NCI-H187 (cell line): ENCODE results near the gene MYCBP2.
"Not testable (repeated sequence)": the region's sequence is repeated elsewhere in the genome, so short reads cannot be mapped to it uniquely, and the experiment has no call there.

Experiments used
- DNase-seq, 2 experiments: peaks; one replicate each; lab custom pipeline; 2025; lab: John Stamatoyannopoulos, UW

MYCBP2 gene

GRCh38 chr13:77338961-77339401 lies 12.1 kb upstream of the MYCBP2 start:
- DNase-seq: no peak

DNA sequence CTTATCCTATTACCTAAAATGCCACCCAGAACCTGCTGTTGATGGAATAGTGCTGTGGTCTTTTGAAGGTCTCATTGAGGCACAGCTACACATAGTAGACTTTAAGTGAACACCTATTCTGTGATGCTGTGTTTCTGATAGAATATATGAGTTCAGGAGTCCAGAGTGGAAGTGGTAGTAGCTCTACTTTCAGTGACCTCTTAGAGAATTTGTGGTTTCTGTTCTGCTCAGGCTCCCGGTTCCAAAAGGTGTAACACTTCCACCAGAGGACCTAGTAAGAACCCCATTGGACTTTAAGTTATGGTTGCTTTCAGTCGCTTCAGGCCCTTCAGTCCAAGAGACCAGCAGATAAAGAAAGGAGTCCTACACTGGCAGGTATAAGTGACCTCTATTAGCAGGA lies 11.4 kb upstream of the MYCBP2 start:
- no peak for DNase-seq

DNA sequence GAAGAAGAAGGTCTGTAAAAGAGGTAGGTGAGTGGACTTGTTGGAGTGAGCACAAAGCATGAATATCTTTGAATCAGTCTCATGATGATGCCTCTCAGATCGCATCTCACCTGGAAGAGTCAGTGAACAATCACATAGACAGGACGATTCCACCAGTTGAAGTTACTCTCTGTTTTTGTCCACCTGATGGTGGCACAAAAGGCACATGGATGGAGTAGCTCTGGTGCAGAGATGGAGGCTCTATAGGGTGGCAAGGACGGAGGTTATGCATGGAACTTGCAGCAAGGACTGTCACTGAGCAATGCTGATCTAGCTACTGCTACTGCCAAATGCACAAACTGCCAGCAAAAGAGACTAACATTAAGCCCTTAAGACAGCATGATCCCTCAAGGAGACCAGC lies 10.3 kb upstream of the MYCBP2 start:
- no peak for DNase-seq

DNA sequence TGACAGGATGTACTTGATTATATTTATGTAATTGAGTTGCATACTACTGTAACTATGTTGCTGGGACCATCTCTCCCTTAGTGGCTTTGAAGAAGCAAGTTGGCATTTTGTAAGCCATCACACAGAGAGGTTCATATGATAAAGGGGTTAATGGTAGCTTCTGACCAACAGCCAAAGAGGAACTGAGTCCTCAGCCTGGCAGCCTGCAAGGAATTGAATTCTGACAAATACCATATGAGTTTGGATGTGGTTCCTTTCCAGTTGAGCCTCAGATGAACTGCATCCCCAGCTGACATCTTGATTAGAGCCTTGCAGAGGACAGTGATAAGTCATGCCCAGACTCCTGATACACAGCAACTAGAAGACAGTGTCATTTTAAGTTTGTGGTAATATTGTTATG lies 8.6 kb upstream of the MYCBP2 start:
- no peak for DNase-seq

GRCh38 chr13:77333594-77333993 lies 6.7 kb upstream of the MYCBP2 start:
- no peak for DNase-seq

DNA sequence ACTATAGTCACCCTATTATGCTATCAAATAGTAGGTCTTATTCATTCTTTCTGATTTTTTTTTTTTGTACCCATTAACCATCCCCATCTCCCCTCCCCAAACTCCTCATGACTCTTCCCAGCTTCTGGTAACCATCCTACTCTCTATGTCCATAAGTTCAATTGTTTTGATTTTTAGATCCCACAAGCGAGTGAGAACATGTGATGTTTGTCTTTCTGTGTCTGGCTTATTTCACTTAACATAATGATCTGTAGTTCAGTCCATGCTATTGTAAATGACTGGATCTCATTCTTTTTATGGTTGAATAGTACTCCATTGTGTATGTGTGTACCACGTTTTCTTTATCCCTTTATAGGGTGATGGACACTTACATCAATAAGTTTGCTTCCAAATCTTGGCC lies 4.5 kb upstream of the MYCBP2 start:
- DNase-seq: no peak

DNA sequence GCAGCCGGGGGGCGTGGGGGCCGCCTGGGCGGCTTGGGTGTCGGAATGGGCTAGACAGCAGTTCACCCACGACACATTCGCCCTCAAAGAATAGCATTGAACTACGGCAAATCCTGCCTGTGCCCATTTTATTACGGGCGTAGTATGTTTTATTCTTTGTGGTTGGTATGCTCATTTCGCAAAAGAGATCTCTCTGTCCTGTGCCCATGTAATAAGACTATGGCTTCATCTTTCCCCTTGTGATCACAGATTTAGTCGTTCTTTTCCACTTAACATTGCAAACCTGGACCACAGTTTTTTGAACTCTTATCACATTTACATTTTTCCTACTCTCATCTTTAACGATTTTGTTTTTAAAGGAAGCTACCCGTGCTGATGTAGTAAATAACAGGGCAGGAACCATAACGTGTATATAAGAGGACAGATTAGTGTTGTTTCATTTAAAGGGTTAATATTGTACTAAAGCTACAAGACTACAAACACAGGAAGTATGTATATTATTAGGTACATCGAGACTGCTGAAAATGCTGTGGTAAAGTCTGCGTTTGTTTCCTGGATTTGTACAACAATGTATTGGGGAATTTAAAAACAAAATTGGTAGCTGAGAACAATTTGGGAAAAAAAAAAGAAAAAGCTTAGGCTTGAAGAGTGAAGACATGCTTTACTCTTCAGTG lies 3.2 kb upstream of the MYCBP2 start:
- peak in 1 of 2 experiments; percentile 88 for DNase-seq

GRCh38 chr13:77329133-77329910 lies 2.4 kb upstream of the MYCBP2 start:
- DNase-seq: peak; percentile 92 to 94

GRCh38 chr13:77328819-77329132 lies 1.9 kb upstream of the MYCBP2 start:
- DNase-seq: no peak

DNA sequence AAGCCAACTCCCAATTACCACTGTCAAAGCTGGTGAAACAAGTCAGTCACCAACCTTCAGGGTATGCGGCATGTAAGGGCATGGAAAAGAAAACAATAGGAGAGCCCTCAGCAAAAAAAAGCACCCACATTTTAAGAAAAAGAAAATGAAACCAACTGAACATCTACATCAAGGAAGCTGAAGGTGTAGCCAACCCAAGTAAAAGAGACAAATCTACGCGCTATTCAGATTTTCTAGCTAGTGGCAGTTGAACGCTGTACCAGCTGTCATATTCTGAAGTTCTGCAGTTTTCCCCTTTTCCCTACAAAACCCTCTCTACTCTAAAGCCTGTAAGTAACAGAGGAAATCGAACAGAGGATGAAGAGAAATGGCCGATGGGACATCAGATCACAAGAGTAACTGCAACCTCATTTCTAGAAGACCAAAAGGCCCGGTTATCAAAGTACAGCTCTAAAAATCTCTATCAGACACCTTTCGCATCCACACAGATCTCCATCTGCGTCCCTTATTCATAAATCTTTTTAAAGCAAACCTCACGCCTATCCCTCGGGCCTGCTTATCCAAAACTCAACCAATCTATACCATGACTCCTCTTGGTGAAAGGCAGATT lies 1.4 kb downstream of the MYCBP2 start:
- DNase-seq: no peak

- DNase-seq: no peak
Measured at GRCh38 chr13:77323858-77324257, 3.0 kb downstream of the MYCBP2 start.

DNA sequence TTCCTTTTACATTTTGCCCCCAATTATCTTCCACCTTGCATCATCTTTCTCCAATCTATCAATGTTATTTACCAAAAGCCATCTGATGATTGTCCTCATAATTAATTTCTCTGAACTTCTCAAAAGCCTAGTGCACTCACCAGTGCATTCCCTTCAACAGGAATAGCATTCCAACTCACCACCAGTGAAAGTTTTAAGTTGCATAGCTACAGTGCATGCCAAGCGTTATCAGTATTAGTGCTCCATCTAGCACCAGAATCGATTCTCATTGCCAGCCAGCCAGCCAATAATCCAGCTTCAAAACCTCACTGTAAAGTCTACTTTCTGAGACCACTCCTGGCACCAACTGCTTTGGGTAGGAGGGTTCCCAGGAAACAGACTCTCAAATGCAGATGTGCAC lies 7.4 kb downstream of the MYCBP2 start:
- DNase-seq: no peak

- no peak for DNase-seq
Measured at GRCh38 chr13:77318741-77319140, 8.2 kb downstream of the MYCBP2 start.

DNA sequence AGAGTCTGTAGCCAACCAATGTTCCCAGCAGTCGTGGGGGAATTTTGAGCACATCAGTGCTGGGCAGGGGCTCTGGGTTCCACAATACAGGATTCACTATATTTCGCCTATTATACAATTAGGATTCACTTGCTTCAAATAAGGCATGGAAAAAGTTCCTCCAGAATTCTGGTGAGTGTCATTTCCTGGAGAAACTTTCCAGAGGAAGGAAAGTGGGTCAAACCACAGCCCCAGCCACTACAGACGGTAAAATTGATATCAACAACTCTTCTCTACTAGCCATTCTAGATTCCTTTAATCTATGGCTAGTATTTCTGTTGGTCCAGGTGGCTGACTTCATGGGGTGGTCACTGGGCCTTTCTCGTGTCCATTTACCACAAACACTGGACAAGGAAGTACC lies 10.5 kb downstream of the MYCBP2 start:
- DNase-seq: no peak

GRCh38 chr13:77315509-77315908 lies 11.4 kb downstream of the MYCBP2 start:
- DNase-seq: not testable (repeated sequence)

DNA sequence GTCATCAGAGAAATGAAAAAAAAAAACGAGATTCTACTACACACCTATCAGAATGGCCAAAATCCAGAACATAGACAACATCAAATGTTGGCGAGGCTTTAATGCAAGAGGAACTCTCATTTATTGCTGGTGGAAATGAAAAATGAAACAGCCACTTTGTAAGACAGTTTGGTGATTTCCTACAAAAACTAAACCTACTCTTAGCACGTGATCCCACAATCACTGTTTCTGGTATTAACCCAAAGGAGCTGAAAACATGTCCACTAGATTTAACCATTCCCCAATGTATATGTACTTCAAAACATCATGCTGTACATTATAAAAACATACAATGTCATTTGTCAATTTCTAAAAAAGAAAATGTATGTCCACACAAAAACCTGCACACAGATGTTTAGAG lies 13.0 kb downstream of the MYCBP2 start:
- no peak for DNase-seq

GRCh38 chr13:77312311-77312710 lies 14.6 kb downstream of the MYCBP2 start:
- no peak for DNase-seq

DNA sequence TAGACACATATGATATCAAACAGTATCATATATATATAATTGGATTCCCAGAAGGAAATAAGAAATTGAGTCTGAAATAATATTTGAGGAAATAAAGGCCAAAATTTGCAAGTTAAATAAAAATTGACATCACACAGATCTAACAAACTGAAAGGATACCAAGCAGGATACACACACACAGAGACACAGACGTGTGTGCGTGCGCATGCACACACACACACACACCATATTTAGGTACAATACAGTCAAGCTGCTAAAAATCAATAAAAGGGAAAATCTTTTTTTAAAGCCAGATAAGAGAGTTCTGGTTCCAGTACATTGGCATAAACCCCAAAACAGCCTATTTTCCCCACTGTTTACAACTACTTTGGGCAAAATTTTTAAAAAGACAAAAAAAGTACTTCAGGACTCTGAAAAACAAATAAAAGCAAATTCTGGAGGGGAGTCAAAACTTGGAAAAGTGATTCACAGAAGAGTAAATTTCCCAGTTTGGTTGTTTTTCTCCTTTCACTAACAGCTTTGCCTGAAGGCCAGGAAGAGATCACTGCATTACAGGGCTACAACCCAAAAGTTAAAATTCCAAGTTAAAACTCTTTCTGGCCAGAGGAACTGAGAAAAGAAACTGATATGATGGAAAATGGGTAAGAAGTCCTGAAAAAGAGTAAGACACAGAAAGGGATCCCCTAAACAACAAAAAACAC lies 16.2 kb downstream of the MYCBP2 start:
- DNase-seq: no peak

- DNase-seq: no peak
Measured at GRCh38 chr13:77310161-77310560, 16.7 kb downstream of the MYCBP2 start.

- no peak for DNase-seq
Measured at GRCh38 chr13:77309254-77309653, 17.6 kb downstream of the MYCBP2 start.

- DNase-seq: no peak
Measured at GRCh38 chr13:77306458-77306857, 20.4 kb downstream of the MYCBP2 start.

DNA sequence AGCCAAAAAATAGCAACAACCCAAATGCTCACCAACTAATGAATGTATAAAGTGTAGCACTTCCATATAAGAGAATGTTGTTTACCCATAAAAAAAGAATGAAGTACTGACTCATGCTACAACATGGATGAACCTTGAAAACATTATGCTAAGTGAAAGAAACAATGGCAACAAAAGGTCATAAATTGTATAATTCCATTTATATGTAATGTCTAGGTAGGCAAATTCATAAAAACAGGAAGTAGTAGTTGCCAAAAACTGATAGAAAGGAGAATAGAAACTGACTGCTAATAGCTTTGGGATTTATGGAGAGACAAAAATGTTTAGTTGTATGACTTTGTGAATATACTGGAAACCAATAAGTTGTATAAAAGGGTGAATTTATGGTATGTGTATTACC lies 21.6 kb downstream of the MYCBP2 start:
- DNase-seq: no peak
